Activated T-helper 2 cell treated with anti-CD3 and anti-CD28 coated beads, Interferon-gamma antibody, Interleukin-2, Interleukin-4, amounts not matched to agents 10 μg/mL and 5 μg/mL and 100 μg/mL, durations not matched to agents 14 hours and 24 hours and 36 hours (primary cell): ENCODE data around the gene DEGS1. TPM values are rescaled to one million over a fixed set of nuclear protein-coding genes. Genes with fewer than 3 reads are reported as not detected.

ENCODE experiments used
- DNase-seq: peaks from one replicate; pipeline ENCODE4 v3.0.0; 2021; ENCODE audit warnings: low spot score
- H3K27ac Mint-ChIP-seq: one replicate; pipeline ENCODE4 v1.8.0; 2021; ENCODE audit warnings: mixed read lengths
- H3K27me3 Mint-ChIP-seq: one replicate; pipeline ENCODE4 v1.8.0; 2021; ENCODE audit warnings: low read depth, mixed read lengths
- H3K36me3 Mint-ChIP-seq: one replicate; pipeline ENCODE4 v1.8.0; 2021; ENCODE audit warnings: low read depth, mixed read lengths
- H3K4me1 Mint-ChIP-seq: one replicate; pipeline ENCODE4 v1.8.0; 2021; ENCODE audit warnings: low read depth, mixed read lengths
- H3K4me3 Mint-ChIP-seq: one replicate; pipeline ENCODE4 v1.8.0; 2021; ENCODE audit warnings: low read depth, mild to moderate bottlenecking, moderate library complexity, mixed read lengths
- H3K9me3 Mint-ChIP-seq: one replicate; pipeline ENCODE4 v1.8.0; 2021; ENCODE audit warnings: mixed read lengths
- intact Hi-C: fragments of 100-400 bp; cut with micrococcal nuclease; formaldehyde crosslinking; loops from one replicate; pipeline ENCODE4 v1.15.1; 2023
- total RNA-seq: library from RNA; stranded (reverse); gene quantifications from 2 replicates; pipeline ENCODE4 v1.2.3, GENCODE V29; 2022

DEGS1 gene
- total RNA-seq, 1 donor from 2014 or later: 51.1 TPM

GRCh38 chr1:224183591-224184312 lies 712 bp downstream of the DEGS1 start:
- H3K27ac Mint-ChIP-seq: peak overlapping the region; percentile 85
- intact Hi-C loops: loop anchor here (1.0 to 10.0 kb wide), 9 partner anchors 9 to 441 kb away; partner anchors contain the start of genes FBXO28 and WDR26
- peaks cover 39% of the 10 kb centered on the region for H3K36me3 Mint-ChIP-seq
- H3K4me1 Mint-ChIP-seq: peaks cover 44% of the 10 kb centered on the region
- no peaks in the 10 kb centered on the region for H3K9me3 Mint-ChIP-seq
- H3K27me3 Mint-ChIP-seq: peaks cover 6% of the 10 kb centered on the region
- peak overlapping the region; percentile 93 for H3K4me3 Mint-ChIP-seq
- peak; percentile 60 for DNase-seq

- H3K9me3 Mint-ChIP-seq: no peaks in the 10 kb centered on the region
- H3K4me3 Mint-ChIP-seq: peak overlapping the region; percentile 93
- no peak for DNase-seq
- peak overlapping the region; percentile 85 for H3K27ac Mint-ChIP-seq
- peaks cover 49% of the 10 kb centered on the region for H3K4me1 Mint-ChIP-seq
- H3K27me3 Mint-ChIP-seq: peaks cover 4% of the 10 kb centered on the region
- intact Hi-C loops: loop anchor here (10.0 kb wide), 2 partner anchors 350 to 440 kb away; no protein-coding TSS in a partner anchor
- H3K36me3 Mint-ChIP-seq: peaks cover 49% of the 10 kb centered on the region
Observed at GRCh38 chr1:224185208-224185607, 2.2 kb downstream of the DEGS1 start.

GRCh38 chr1:224188286-224188685 lies 5.2 kb downstream of the DEGS1 start:
- H3K4me1 Mint-ChIP-seq: peaks cover 39% of the 10 kb centered on the region
- H3K9me3 Mint-ChIP-seq: no peaks in the 10 kb centered on the region
- H3K36me3 Mint-ChIP-seq: peaks cover 61% of the 10 kb centered on the region
- intact Hi-C loops: loop anchor here (1.0 to 10.0 kb wide), 3 partner anchors 74 to 437 kb away; no protein-coding TSS in a partner anchor
- peak overlapping the region; percentile 57 for H3K27ac Mint-ChIP-seq
- H3K27me3 Mint-ChIP-seq: no peaks in the 10 kb centered on the region
- DNase-seq: no peak
- H3K4me3 Mint-ChIP-seq: peak overlapping the region; percentile 4

GRCh38 chr1:224189561-224189960 lies 6.5 kb downstream of the DEGS1 start:
- H3K4me3 Mint-ChIP-seq: no peak overlapping the region
- DNase-seq: no peak
- intact Hi-C loops: loop anchor here (10.0 kb wide), 2 partner anchors 355 to 435 kb away; no protein-coding TSS in a partner anchor
- peak overlapping the region; percentile 19 for H3K27ac Mint-ChIP-seq
- H3K36me3 Mint-ChIP-seq: peaks cover 65% of the 10 kb centered on the region
- H3K4me1 Mint-ChIP-seq: peaks cover 38% of the 10 kb centered on the region
- H3K27me3 Mint-ChIP-seq: no peaks in the 10 kb centered on the region
- H3K9me3 Mint-ChIP-seq: no peaks in the 10 kb centered on the region

- Mint-ChIP-seq H3K27me3 (no peaks in the 10 kb centered on the region), H3K4me1 (peaks cover 27% of the 10 kb centered on the region), H3K27ac (peak overlapping the region; percentile 89), H3K4me3 (peak overlapping the region; percentile 13), H3K36me3 (peaks cover 53% of the 10 kb centered on the region), H3K9me3 (no peaks in the 10 kb centered on the region)
- no peak for DNase-seq
- intact Hi-C loops: loop anchor here (1.0 to 2.0 kb wide), 2 partner anchors 8 to 75 kb away; no protein-coding TSS in a partner anchor
Observed at GRCh38 chr1:224192082-224192788, 9.2 kb downstream of the DEGS1 start.

GRCh38 chr1:224193319-224193966 lies 10.4 kb downstream of the DEGS1 start:
- peaks cover 47% of the 10 kb centered on the region for H3K36me3 Mint-ChIP-seq
- no peaks in the 10 kb centered on the region for H3K9me3 Mint-ChIP-seq
- no peak for DNase-seq
- H3K4me3 Mint-ChIP-seq: no peak overlapping the region
- H3K27me3 Mint-ChIP-seq: no peaks in the 10 kb centered on the region
- intact Hi-C loops: loop anchor here (2.0 kb wide), 1 partner anchor 73 kb away; no protein-coding TSS in a partner anchor
- H3K4me1 Mint-ChIP-seq: peaks cover 24% of the 10 kb centered on the region
- H3K27ac Mint-ChIP-seq: no peak overlapping the region

- Mint-ChIP-seq H3K36me3 (peaks cover 29% of the 10 kb centered on the region), H3K4me1 (peaks cover 11% of the 10 kb centered on the region), H3K9me3 (no peaks in the 10 kb centered on the region), H3K27me3 (no peaks in the 10 kb centered on the region), H3K4me3 (no peak overlapping the region), H3K27ac (no peak overlapping the region)
- intact Hi-C loops: no loop called here
- no peak for DNase-seq
Observed at GRCh38 chr1:224196813-224197600, 14.0 kb downstream of the DEGS1 start.

- Mint-ChIP-seq H3K27me3 (no peaks in the 10 kb centered on the region), H3K4me3 (no peak overlapping the region), H3K4me1 (peaks cover 7% of the 10 kb centered on the region), H3K36me3 (peaks cover 19% of the 10 kb centered on the region), H3K27ac (no peak overlapping the region), H3K9me3 (no peaks in the 10 kb centered on the region)
- intact Hi-C loops: no loop called here
- DNase-seq: no peak
Observed at GRCh38 chr1:224198572-224198971, 15.5 kb downstream of the DEGS1 start.

GRCh38 chr1:224199679-224200078 lies 16.6 kb downstream of the DEGS1 start:
- H3K4me3 Mint-ChIP-seq: no peak overlapping the region
- no peaks in the 10 kb centered on the region for H3K27me3 Mint-ChIP-seq
- no peaks in the 10 kb centered on the region for H3K9me3 Mint-ChIP-seq
- peaks cover 9% of the 10 kb centered on the region for H3K4me1 Mint-ChIP-seq
- DNase-seq: no peak
- intact Hi-C loops: no loop called here
- no peak overlapping the region for H3K27ac Mint-ChIP-seq
- peaks cover 11% of the 10 kb centered on the region for H3K36me3 Mint-ChIP-seq

GRCh38 chr1:224201383-224201782 lies 18.3 kb downstream of the DEGS1 start:
- intact Hi-C loops: no loop called here
- H3K36me3 Mint-ChIP-seq: peaks cover 4% of the 10 kb centered on the region
- peaks cover 16% of the 10 kb centered on the region for H3K4me1 Mint-ChIP-seq
- no peak for DNase-seq
- H3K27me3 Mint-ChIP-seq: no peaks in the 10 kb centered on the region
- H3K27ac Mint-ChIP-seq: no peak overlapping the region
- no peak overlapping the region for H3K4me3 Mint-ChIP-seq
- H3K9me3 Mint-ChIP-seq: no peaks in the 10 kb centered on the region

GRCh38 chr1:224201853-224202252 lies 18.8 kb downstream of the DEGS1 start:
- no peak overlapping the region for H3K27ac Mint-ChIP-seq
- no peaks in the 10 kb centered on the region for H3K27me3 Mint-ChIP-seq
- intact Hi-C loops: no loop called here
- H3K4me1 Mint-ChIP-seq: peaks cover 16% of the 10 kb centered on the region
- peaks cover 4% of the 10 kb centered on the region for H3K36me3 Mint-ChIP-seq
- no peaks in the 10 kb centered on the region for H3K9me3 Mint-ChIP-seq
- no peak for DNase-seq
- no peak overlapping the region for H3K4me3 Mint-ChIP-seq
